Measurements from ENCODE around the gene ADGRL2.

Gene ADGRL2

DNA sequence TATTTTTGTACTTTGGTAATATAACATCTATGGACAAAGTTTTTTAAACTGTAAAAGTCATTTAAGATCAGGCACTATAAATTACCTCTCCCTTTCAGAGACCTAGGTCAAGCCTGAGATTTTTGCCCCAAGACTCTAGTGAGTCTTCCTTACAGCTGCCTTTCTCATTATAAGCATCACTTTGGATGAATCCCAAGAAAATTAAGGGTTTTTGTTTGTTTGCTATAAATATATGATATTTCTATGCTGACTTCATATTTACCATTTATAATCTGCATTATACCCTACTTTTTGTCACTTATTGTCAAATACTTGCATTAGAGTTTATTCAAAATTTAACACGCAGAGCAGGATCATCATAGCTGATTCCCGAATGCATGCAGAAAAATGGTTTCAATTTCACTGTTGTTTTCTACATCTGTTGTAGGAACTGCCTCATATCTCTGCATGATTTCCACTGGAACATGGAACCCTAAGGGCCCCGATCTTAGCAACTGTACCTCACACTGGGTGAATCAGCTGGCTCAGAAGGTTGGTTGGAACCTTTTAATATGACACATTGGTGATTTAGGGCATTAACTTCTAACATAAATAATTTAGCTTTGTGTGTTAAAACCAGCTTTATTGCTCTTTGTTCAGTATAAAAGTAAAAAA lies 150.0 kb downstream of the ADGRL2 start:
- H3K27me3 ChIP-seq (ENCODE audit: low read length): no peaks in the 10 kb centered on the region
- H3K27ac ChIP-seq (ENCODE audit: low read depth, low read length): no peak overlapping the region
- H3K9me3 ChIP-seq (ENCODE audit: insufficient read depth, low read length): no peaks in the 10 kb centered on the region
- no peak overlapping the region for H3K9ac ChIP-seq (ENCODE audit: low read length)
- TF ChIP-seq, protein P1, sequence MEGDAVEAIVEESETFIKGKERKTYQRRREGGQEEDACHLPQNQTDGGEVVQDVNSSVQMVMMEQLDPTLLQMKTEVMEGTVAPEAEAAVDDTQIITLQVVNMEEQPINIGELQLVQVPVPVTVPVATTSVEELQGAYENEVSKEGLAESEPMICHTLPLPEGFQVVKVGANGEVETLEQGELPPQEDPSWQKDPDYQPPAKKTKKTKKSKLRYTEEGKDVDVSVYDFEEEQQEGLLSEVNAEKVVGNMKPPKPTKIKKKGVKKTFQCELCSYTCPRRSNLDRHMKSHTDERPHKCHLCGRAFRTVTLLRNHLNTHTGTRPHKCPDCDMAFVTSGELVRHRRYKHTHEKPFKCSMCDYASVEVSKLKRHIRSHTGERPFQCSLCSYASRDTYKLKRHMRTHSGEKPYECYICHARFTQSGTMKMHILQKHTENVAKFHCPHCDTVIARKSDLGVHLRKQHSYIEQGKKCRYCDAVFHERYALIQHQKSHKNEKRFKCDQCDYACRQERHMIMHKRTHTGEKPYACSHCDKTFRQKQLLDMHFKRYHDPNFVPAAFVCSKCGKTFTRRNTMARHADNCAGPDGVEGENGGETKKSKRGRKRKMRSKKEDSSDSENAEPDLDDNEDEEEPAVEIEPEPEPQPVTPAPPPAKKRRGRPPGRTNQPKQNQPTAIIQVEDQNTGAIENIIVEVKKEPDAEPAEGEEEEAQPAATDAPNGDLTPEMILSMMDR (IDR thresholded peaks at IDR 0.05; ENCODE audit: insufficient read depth, low read length, poor library complexity, severe bottlenecking): no peak
- no peak for TF ChIP-seq EZH2phosphoT487 (conservative IDR thresholded peaks at IDR 0.05; ENCODE audit: low read length)
- H4K20me1 ChIP-seq (ENCODE audit: low read depth, low read length): no peaks in the 10 kb centered on the region
- H3K9me2 ChIP-seq (replicated peaks; ENCODE audit: insufficient read depth, low read length): no peaks in the 10 kb centered on the region
- H3F3A ChIP-seq (ENCODE audit: insufficient read depth): no peaks in the 10 kb centered on the region
- H2AFZ ChIP-seq (ENCODE audit: low read depth, low read length, severe bottlenecking): no peak overlapping the region
- no peaks in the 10 kb centered on the region for H3K36me3 ChIP-seq (ENCODE audit: low read length)
- H3K79me2 ChIP-seq (ENCODE audit: insufficient read depth, low read length): no peaks in the 10 kb centered on the region
- no peak overlapping the region for H3K4me2 ChIP-seq (ENCODE audit: low read depth, low read length, poor library complexity, severe bottlenecking)
- no peak overlapping the region for H3K4me3 ChIP-seq (ENCODE audit: insufficient read depth, low read length, poor library complexity, severe bottlenecking)

DNA sequence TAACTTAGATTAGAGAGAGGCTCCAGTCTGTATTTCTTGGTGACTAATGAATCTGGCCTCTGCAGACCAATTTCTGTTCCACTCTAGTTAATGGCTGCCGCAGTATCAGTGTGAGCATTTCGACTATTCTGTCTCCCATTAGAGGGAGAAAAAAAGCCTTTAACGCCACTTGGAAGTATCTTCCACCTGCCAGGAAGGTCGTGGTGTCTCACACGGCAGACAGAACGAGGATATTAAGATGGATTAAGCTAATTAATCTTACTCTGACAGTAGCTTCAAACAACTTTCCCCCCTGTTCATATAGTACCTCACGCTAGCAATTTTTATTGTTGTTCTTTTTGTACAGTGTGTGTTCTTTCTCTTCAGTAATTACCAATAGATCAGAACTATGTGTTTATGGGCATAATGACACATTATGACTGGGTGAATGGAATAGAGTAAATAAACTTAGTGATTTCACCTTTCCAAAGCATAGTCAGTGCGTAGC lies 153.8 kb downstream of the ADGRL2 start:
- H3F3A ChIP-seq (ENCODE audit: insufficient read depth): no peaks in the 10 kb centered on the region
- no peak overlapping the region for H3K9ac ChIP-seq (ENCODE audit: low read length)
- no peaks in the 10 kb centered on the region for H3K9me2 ChIP-seq (replicated peaks; ENCODE audit: insufficient read depth, low read length)
- no peak overlapping the region for H3K4me3 ChIP-seq (ENCODE audit: insufficient read depth, low read length, poor library complexity, severe bottlenecking)
- no peak overlapping the region for H3K27ac ChIP-seq (ENCODE audit: low read depth, low read length)
- no peaks in the 10 kb centered on the region for H3K79me2 ChIP-seq (ENCODE audit: insufficient read depth, low read length)
- no peaks in the 10 kb centered on the region for H3K27me3 ChIP-seq (ENCODE audit: low read length)
- H3K36me3 ChIP-seq (ENCODE audit: low read length): no peaks in the 10 kb centered on the region
- no peaks in the 10 kb centered on the region for H4K20me1 ChIP-seq (ENCODE audit: low read depth, low read length)
- H3K9me3 ChIP-seq (ENCODE audit: insufficient read depth, low read length): no peaks in the 10 kb centered on the region
- H2AFZ ChIP-seq (ENCODE audit: low read depth, low read length, severe bottlenecking): peak overlapping the region; percentile 1
- TF ChIP-seq, protein P1 (IDR thresholded peaks at IDR 0.05; ENCODE audit: insufficient read depth, low read length, poor library complexity, severe bottlenecking): no peak
- TF ChIP-seq EZH2phosphoT487 (conservative IDR thresholded peaks at IDR 0.05; ENCODE audit: low read length): no peak
- no peak overlapping the region for H3K4me2 ChIP-seq (ENCODE audit: low read depth, low read length, poor library complexity, severe bottlenecking)

DNA sequence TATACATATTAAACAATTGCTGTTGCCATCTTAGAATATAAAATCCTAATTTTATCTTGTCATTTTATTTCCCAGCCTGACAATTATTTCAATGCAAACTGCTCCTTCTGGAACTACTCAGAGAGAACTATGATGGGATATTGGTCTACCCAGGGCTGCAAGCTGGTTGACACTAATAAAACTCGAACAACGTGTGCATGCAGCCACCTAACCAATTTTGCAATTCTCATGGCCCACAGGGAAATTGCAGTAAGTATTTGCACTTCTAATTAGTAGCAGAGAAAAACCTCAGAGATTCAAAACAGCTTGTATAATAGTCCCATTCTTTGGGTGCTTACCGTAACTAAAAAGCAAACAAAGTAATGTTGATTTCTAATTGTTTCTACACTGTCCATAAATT lies 167.2 kb downstream of the ADGRL2 start:
- Histone ChIP-seq H4K20me1 (ENCODE audit: low read depth, low read length) (no peaks in the 10 kb centered on the region), H3K27ac (ENCODE audit: low read depth, low read length) (no peak overlapping the region), H3K4me2 (ENCODE audit: low read depth, low read length, poor library complexity, severe bottlenecking) (no peak overlapping the region), H3K27me3 (ENCODE audit: low read length) (no peaks in the 10 kb centered on the region), H3K9ac (ENCODE audit: low read length) (no peak overlapping the region), H2AFZ (ENCODE audit: low read depth, low read length, severe bottlenecking) (no peak overlapping the region), H3K79me2 (ENCODE audit: insufficient read depth, low read length) (no peaks in the 10 kb centered on the region), H3F3A (ENCODE audit: insufficient read depth) (no peaks in the 10 kb centered on the region), H3K36me3 (ENCODE audit: low read length) (no peaks in the 10 kb centered on the region), H3K4me3 (ENCODE audit: insufficient read depth, low read length, poor library complexity, severe bottlenecking) (no peak overlapping the region), H3K9me2 (replicated peaks; ENCODE audit: insufficient read depth, low read length) (no peaks in the 10 kb centered on the region), H3K9me3 (ENCODE audit: insufficient read depth, low read length) (no peaks in the 10 kb centered on the region)
- TF ChIP-seq EZH2phosphoT487 (conservative IDR thresholded peaks at IDR 0.05; ENCODE audit: low read length): no peak
- TF ChIP-seq, protein P1 (IDR thresholded peaks at IDR 0.05; ENCODE audit: insufficient read depth, low read length, poor library complexity, severe bottlenecking): no peak
